ENCODE data around the gene KCNH2.

KCNH2 gene

GRCh38 chr7:150996376-150997074 lies 18.4 kb upstream of the KCNH2 start:
- in situ Hi-C loops (cut with HindIII; ENCODE audit: low sequenced_read_pairs), result no loop called here

- in situ Hi-C loops (cut with HindIII; ENCODE audit: low sequenced_read_pairs), result no loop called here
Observed at GRCh38 chr7:150994838-150995510, 16.9 kb upstream of the KCNH2 start.

DNA sequence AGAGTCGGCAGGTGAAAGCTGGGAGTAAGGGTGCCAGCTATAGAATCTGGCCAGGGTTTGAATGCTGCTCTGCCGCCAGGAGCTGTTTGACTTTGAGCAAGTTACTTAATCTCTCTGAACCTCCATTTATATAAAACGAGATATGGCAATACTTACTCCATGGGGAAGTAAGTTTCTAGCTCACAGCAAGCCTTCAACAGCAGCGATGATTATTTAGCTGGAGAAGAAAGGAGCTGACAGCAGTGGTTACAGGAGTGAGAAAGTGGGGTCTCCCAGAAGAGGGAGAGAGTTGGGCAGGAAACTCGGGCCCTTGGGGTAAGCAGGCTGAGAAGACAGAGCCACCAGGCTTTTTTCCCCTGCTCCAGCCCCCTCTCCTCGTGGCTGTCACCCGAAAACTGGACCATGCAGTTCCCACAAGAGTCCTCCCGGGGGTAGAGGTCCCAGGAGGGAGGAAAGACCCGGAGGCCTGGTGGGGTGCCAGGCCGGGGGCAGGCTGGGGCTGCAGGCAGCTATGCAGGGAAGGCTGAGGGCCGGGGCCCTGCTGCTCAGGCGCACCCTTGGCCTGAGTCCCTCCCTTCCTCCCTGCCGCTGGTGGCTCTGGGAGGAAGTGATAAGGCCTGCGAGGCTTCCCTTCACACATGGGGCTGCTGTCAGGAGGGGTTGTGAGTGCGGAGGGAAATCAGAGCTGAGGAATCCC lies 16.2 kb upstream of the KCNH2 start:
- in situ Hi-C loops (cut with HindIII; ENCODE audit: low sequenced_read_pairs), result no loop called here

GRCh38 chr7:150993511-150993910 lies 15.4 kb upstream of the KCNH2 start:
- in situ Hi-C loops (cut with HindIII; ENCODE audit: low sequenced_read_pairs), result no loop called here

DNA sequence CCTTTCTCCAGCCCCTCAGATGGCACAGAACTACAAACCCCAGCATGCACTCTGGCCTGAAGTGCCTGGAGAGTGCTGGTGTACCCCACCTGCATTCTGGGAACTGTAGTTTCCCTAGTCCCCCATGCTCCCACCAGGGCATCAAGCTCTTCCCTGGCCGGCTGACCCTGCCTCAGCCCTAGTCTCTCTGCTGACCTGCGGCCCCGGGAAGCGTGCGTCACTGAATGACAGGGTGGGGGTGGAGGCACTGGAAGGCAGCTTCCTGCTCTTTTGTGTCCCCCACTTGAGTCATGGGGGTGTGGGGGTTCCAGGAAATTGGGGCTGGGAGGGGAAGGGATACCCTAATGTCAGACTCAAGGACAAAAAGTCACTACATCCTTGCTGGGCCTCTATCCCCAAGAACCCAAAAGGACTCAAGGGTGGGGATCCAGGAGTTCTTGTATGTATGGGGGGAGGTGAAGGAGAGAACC lies 14.7 kb upstream of the KCNH2 start:
- in situ Hi-C loops (cut with HindIII; ENCODE audit: low sequenced_read_pairs), result no loop called here

GRCh38 chr7:150992051-150992640 lies 14.0 kb upstream of the KCNH2 start:
- in situ Hi-C loops (cut with HindIII; ENCODE audit: low sequenced_read_pairs), result no loop called here

GRCh38 chr7:150990416-150991186 lies 12.5 kb upstream of the KCNH2 start, which contains the start of gene NOS3:
Gene NOS3 (plus strand): TSS chr7:150991017. CDS start chr7:150993804, 2,787 bp downstream.
- in situ Hi-C loops (cut with HindIII; ENCODE audit: low sequenced_read_pairs), result no loop called here

- in situ Hi-C loops (cut with HindIII; ENCODE audit: low sequenced_read_pairs), result no loop called here
Observed at GRCh38 chr7:150989456-150989855, 11.3 kb upstream of the KCNH2 start.

GRCh38 chr7:150988230-150989226 lies 10.4 kb upstream of the KCNH2 start:
- in situ Hi-C loops (cut with HindIII; ENCODE audit: low sequenced_read_pairs), result no loop called here

DNA sequence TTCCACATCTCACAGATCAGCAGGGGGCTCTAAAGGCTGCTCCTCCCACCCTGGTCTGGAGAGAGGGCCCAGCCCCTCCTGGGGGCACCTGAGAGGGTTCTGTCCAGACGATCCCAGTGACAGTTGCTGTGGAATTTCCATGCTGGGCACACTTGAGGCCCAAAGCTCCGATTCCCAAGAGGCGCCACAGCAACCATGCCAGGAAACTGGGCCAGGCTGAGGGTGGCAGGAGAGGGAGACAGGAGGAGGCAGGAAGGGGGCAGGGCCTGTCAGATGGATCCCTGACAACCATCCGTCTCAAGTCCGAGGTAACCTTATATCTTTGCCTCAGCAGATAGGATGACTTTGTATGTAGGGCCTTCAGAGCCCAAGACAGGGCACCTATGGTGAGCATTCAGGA lies 8.4 kb upstream of the KCNH2 start:
- in situ Hi-C loops (cut with HindIII; ENCODE audit: low sequenced_read_pairs), result no loop called here

DNA sequence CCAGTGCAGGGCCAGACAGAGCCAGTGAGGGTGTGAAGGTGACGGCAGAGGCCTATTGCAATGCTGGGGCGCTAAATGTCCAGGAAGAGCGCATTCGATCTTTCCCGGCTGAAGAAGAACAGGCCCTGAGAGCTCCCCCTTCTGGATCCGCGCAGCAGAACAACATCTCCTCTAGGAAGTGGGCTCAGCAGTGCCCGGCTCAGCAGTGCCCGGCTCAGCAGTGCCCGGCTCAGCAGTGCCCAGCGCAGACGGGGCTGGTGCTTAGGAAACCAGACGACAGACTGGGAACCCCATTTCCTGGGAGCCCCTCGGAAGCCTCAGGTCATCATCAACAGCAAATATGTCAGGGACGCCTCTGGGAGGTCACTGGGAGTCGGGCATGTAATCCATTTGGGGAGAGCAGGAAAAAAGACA lies 8.0 kb upstream of the KCNH2 start:
- in situ Hi-C loops (cut with HindIII; ENCODE audit: low sequenced_read_pairs), result no loop called here

DNA sequence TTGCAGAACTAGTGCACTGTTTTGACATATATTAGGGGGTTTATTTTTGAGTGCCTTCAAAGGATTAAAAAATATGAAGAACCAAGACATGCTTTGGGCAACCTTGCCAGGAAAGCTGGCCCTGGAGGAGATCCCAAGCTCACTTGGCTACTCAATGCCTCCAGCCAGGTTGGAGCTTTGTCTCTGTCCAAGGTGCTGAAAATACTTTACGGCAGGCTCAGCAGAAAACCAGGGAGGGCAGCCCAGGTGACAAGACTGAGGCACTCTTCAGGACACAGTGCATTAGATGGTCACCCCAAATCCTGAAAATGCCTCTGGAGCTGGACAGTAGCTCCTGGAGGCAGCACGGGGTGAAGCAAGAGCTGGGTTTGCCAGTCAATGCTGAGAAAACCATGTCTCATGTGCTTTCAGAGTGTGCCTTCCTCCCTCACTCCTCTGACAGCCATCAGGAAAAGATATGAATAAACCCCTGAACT lies 5.8 kb upstream of the KCNH2 start:
- in situ Hi-C loops (cut with HindIII; ENCODE audit: low sequenced_read_pairs), result no loop called here

DNA sequence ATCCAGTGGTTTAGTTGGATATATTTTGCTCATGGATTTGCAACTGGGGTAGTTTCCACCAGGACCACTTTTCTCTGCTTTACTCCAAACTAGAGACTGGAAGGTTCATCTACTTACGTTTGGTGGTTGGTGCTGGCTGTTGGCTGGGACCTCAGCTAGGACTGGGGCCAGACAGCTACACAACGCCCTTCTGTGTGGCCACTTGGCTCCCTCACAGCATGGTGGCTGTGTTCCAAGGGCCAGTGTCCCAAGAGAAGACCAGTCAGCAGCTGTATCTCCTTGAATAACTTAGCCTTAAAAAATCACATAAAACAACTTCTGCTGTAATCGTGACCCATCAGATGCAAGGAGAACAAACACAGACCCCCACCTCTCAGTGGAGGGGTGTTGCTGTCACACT lies 4.2 kb upstream of the KCNH2 start:
- in situ Hi-C loops (cut with HindIII; ENCODE audit: low sequenced_read_pairs), result no loop called here

- in situ Hi-C loops (cut with HindIII; ENCODE audit: low sequenced_read_pairs), result no loop called here
Observed at GRCh38 chr7:150981644-150982043, 3.5 kb upstream of the KCNH2 start.

GRCh38 chr7:150980663-150981062 lies 2.5 kb upstream of the KCNH2 start:
- in situ Hi-C loops (cut with HindIII; ENCODE audit: low sequenced_read_pairs), result no loop called here

DNA sequence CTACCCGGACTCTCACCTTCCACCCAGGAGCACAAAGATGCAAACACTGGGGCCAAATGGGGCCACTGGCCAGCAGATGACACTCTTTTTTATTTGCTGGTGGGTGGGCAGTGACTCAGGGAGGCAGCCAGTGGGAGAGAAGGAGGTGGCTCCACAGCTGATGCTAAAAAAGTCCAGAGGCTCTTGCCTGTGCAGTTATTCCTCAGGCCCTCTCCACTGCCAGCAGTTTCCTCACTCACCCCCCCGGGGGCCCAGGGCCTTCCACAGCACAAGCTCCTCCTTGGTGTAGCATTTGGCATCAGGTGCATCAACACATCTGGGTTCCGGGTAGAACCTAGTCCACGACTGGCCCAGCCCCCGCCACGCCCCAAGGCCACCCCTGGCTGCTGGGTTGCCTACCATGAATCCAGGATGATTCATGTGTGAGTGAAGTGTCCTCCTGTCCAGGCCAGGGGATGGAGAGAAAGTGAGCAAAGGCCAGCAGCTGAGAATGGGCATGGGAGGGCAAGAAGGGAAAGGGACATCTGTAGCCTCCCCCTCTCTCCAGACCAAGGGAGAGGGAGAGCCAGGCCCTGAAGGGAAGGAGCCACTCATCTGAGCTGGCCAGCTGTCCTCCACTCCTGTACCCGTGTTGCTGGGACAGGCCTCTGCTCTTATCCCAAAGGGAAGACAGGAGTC lies 1.7 kb upstream of the KCNH2 start:
- in situ Hi-C loops (cut with HindIII; ENCODE audit: low sequenced_read_pairs), result no loop called here

GRCh38 chr7:150977382-150978125 lies 567 bp downstream of the KCNH2 start:
- in situ Hi-C loops (cut with HindIII; ENCODE audit: low sequenced_read_pairs), result no loop called here

All from DLD1 (cell line).